ENCODE data around the gene FOXO1.

FOXO1 gene

DNA sequence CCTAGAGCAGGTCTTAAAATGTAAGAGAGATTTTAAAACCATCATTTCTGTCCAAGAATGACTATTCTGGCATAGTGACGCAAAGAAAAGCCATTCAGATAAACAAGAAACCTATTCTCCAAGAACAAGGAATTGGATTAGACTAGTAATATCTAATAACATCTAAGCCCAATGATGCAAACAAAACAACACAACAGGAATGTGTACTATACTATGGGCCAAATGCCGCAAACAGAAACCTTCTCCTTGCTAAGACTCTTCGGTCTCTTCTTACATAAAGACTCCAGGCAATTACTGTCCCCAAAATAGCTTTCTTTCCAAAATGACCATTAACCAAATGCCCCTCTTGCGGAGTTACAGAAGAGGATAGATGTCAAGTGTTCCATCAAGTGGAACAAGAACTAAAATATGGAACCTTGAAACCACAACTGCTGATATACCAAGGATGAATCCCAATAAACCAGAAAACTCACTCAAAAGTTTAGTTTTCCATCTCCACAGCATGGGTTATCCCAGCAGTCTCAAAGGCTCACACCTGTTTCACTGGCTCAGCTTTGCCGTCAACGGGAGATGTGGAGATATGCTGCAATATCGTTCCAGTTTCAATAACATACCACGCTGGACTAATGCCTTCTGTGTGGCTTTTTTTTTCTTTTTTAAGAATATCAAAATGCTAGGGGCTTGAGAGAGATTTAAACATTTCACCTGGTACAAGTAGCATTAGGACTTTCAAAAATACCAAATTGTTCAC lies 76.2 kb downstream of the FOXO1 start:
- peaks cover 54% of the 10 kb centered on the region for H3K4me1 ChIP-seq (ENCODE audit: control insufficient read depth, insufficient read depth, low read length)
- no peaks in the 10 kb centered on the region for H3K9me3 ChIP-seq (ENCODE audit: control insufficient read depth, insufficient read depth, low read depth, low read length)
- no peak overlapping the region for H3K4me3 ChIP-seq (ENCODE audit: low read depth, low read length)
- H3K27ac ChIP-seq (ENCODE audit: low read depth, low read length) = no peak overlapping the region
- H3K36me3 ChIP-seq (ENCODE audit: control insufficient read depth, insufficient read depth, low read length) = no peaks in the 10 kb centered on the region
- no peaks in the 10 kb centered on the region for H3K27me3 ChIP-seq (ENCODE audit: control insufficient read depth, insufficient read depth, low read length)
- no peak overlapping the region for H3K9ac ChIP-seq (ENCODE audit: low read length)

DNA sequence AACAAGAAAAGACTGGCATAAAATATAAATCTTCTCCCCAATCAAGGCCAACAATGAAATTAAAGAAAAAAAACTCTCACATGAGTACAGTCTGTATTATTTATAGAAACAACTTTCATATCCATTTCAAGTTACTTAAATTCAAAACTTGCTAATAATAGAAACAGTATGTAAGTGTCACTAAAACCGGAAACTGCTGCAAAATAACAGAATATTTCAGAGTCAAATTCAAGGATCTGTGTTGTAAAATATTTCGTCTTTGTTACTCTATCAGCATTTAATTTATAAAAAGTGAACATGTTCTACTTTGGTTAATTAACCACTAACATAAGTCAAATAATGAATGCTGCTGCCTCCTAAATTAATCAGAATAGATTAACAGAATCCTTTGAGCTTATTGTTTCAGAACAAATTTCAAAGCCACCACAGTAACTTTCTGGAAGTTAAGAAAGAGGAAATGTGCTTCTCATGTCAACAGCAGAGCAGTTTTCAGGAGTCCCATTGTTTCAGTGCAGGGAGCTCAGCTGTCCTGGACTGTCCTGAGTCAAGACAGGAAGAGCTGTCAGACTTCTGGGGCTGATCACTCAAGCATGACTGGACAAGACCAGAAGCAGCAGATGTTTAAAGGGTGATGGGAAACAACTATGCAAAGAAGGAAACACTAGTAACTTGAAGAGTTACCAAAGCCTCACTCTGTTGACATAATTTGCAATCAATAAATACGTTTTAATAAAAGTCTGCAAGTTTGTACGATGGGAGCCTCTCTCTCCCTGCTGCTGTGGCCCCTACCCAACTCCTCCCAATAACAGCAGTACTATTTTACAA lies 76.9 kb downstream of the FOXO1 start:
- Histone ChIP-seq H3K36me3 (ENCODE audit: control insufficient read depth, insufficient read depth, low read length) (no peaks in the 10 kb centered on the region), H3K9me3 (ENCODE audit: control insufficient read depth, insufficient read depth, low read depth, low read length) (no peaks in the 10 kb centered on the region; the same call in 1 of the 2 replicates), H3K9ac (ENCODE audit: low read length) (no peak overlapping the region), H3K27me3 (ENCODE audit: control insufficient read depth, insufficient read depth, low read length) (no peaks in the 10 kb centered on the region), H3K4me1 (ENCODE audit: control insufficient read depth, insufficient read depth, low read length) (peaks cover 55% of the 10 kb centered on the region), H3K4me3 (ENCODE audit: low read depth, low read length) (no peak overlapping the region), H3K27ac (ENCODE audit: low read depth, low read length) (no peak overlapping the region)

DNA sequence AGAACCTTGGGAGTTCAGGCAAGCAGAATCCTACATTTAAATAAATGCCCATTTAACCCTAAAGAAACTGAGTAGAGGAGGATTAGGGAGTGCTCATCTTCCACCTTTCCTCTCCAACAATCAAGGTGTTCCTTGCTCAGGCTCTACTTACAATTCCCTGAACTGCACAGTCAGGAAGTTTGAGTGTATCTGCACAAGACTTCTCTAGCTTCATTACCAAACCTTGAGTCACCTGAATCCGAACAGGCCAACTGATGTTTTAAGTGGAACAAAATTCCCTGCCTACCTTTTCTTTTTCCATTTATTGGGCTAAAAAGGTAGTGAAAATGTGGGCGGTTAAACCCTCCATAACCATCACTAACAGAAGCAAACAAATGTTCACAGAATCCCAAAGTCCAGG lies 78.3 kb downstream of the FOXO1 start:
- no peak overlapping the region for H3K4me3 ChIP-seq (ENCODE audit: low read depth, low read length)
- no peaks in the 10 kb centered on the region for H3K27me3 ChIP-seq (ENCODE audit: control insufficient read depth, insufficient read depth, low read length)
- peaks cover 9% of the 10 kb centered on the region for H3K9me3 ChIP-seq (ENCODE audit: control insufficient read depth, insufficient read depth, low read depth, low read length)
- no peak overlapping the region for H3K27ac ChIP-seq (ENCODE audit: low read depth, low read length)
- H3K9ac ChIP-seq (ENCODE audit: low read length) = no peak overlapping the region
- no peaks in the 10 kb centered on the region for H3K36me3 ChIP-seq (ENCODE audit: control insufficient read depth, insufficient read depth, low read length)
- peaks cover 50% of the 10 kb centered on the region for H3K4me1 ChIP-seq (ENCODE audit: control insufficient read depth, insufficient read depth, low read length)

DNA sequence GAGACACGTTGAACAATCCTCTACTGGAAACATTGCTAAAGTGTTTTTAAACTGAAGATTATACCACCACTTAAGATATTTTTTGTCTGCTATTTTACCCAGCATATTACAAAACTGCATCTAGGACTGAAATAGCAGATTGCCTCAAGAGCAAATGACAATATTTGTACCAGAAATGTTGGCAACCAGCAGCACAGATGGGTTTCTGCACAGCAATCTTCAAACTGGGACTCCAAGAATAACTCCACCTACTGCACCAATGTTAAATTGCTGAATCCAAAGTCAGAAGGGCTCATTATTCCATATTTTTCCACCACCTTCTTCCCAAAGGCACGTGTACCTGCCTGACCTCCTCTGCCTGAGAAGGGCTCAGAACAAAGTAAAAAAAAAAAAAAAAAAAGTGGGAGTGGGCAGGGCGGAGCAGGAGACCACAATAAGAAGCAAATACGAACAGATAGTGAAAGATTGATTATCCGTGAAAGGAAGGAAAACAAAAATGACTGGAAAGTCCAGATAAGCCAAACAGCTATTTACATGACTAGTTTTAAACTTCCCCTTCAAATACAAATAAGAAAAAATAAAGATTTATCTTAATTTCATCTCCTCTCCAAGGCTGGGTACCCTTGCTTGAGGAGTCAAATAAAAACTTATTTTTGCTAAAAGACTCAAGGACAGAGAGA lies 79.4 kb downstream of the FOXO1 start:
- no peaks in the 10 kb centered on the region for H3K36me3 ChIP-seq (ENCODE audit: control insufficient read depth, insufficient read depth, low read length)
- H3K27me3 ChIP-seq (ENCODE audit: control insufficient read depth, insufficient read depth, low read length) = no peaks in the 10 kb centered on the region
- H3K27ac ChIP-seq (ENCODE audit: low read depth, low read length) = no peak overlapping the region
- H3K4me1 ChIP-seq (ENCODE audit: control insufficient read depth, insufficient read depth, low read length) = peaks cover 50% of the 10 kb centered on the region
- no peak overlapping the region for H3K4me3 ChIP-seq (ENCODE audit: low read depth, low read length)
- H3K9me3 ChIP-seq (ENCODE audit: control insufficient read depth, insufficient read depth, low read depth, low read length) = peaks cover 14% of the 10 kb centered on the region
- no peak overlapping the region for H3K9ac ChIP-seq (ENCODE audit: low read length)

DNA sequence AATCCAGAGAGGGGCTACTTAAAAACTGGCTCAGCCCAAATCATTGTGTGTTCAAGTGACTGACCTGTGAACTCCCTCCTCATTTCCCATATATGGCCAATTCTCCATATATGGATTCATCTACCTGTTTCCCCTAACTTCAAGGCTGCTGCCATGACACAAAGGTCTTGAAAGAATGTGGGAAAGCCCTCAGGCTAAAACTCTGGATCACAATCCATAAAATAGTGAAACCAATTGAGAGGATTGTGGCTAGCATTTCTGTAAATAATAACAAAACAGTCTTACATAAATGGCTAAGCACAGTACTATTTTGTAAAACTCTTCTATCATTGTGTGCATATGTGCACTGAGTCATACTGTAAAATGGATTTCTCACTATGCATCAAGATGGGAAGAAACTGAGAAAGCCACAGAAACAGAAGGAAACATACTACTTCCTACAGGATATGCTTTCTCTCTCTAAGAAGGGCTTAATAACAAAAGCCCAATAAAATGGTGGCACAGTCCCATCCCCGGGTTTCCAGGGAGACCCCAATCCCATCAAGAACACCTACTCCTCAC lies 80.5 kb downstream of the FOXO1 start:
- peaks cover 14% of the 10 kb centered on the region for H3K9me3 ChIP-seq (ENCODE audit: control insufficient read depth, insufficient read depth, low read depth, low read length)
- H3K27me3 ChIP-seq (ENCODE audit: control insufficient read depth, insufficient read depth, low read length) = no peaks in the 10 kb centered on the region
- peaks cover 47% of the 10 kb centered on the region for H3K4me1 ChIP-seq (ENCODE audit: control insufficient read depth, insufficient read depth, low read length)
- no peak overlapping the region for H3K9ac ChIP-seq (ENCODE audit: low read length)
- no peaks in the 10 kb centered on the region for H3K36me3 ChIP-seq (ENCODE audit: control insufficient read depth, insufficient read depth, low read length)
- H3K4me3 ChIP-seq (ENCODE audit: low read depth, low read length) = no peak overlapping the region
- peak overlapping the region; percentile 49; the same call in 1 of the 2 replicates for H3K27ac ChIP-seq (ENCODE audit: low read depth, low read length)

DNA sequence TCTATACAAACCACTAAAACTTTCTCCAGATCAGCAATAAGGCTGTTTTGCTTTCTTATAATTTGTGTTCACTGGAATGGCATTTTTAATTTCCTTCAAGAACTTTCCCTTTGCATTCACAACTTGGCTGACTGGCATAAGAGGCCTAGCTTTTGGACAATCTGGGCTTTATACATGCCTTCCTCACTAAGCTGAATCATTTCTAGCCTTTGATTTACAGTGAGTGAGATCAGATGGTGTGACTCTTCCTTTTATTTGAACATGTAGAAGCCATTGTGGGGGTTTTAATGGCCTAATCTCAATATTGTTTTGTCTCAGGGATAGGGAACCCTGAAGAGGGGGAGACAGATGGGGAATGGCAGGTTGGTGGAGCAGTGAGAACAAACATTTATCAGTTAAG lies 82.7 kb downstream of the FOXO1 start:
- Histone ChIP-seq H3K27ac (ENCODE audit: low read depth, low read length) (no peak overlapping the region), H3K4me3 (ENCODE audit: low read depth, low read length) (no peak overlapping the region), H3K36me3 (ENCODE audit: control insufficient read depth, insufficient read depth, low read length) (no peaks in the 10 kb centered on the region), H3K4me1 (ENCODE audit: control insufficient read depth, insufficient read depth, low read length) (peaks cover 43% of the 10 kb centered on the region), H3K9ac (ENCODE audit: low read length) (no peak overlapping the region), H3K9me3 (ENCODE audit: control insufficient read depth, insufficient read depth, low read depth, low read length) (peaks cover 14% of the 10 kb centered on the region), H3K27me3 (ENCODE audit: control insufficient read depth, insufficient read depth, low read length) (no peaks in the 10 kb centered on the region)

DNA sequence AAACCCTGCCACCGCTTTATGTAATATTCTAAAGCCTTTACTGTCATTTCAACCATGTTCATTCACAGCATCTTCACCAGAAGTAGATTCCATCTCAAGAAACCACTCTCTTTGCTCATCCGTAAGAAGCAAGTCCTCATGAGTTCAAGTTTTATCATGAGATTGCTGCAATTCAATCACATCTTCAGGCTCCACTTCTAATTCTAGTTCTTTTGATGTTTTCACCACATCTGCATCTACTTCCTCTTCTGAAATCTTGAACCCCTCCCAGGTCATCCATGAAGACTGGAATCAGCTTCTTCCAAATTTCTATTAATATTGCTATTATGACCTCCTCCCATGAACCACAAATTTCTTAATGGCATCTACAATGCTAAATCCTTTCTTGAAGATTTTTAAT lies 83.9 kb downstream of the FOXO1 start:
- H3K36me3 ChIP-seq (ENCODE audit: control insufficient read depth, insufficient read depth, low read length) = no peaks in the 10 kb centered on the region
- H3K9ac ChIP-seq (ENCODE audit: low read length) = no peak overlapping the region
- H3K27ac ChIP-seq (ENCODE audit: low read depth, low read length) = no peak overlapping the region
- H3K9me3 ChIP-seq (ENCODE audit: control insufficient read depth, insufficient read depth, low read depth, low read length) = peaks cover 14% of the 10 kb centered on the region
- H3K4me1 ChIP-seq (ENCODE audit: control insufficient read depth, insufficient read depth, low read length) = peaks cover 40% of the 10 kb centered on the region
- no peak overlapping the region for H3K4me3 ChIP-seq (ENCODE audit: low read depth, low read length)
- H3K27me3 ChIP-seq (ENCODE audit: control insufficient read depth, insufficient read depth, low read length) = no peaks in the 10 kb centered on the region

DNA sequence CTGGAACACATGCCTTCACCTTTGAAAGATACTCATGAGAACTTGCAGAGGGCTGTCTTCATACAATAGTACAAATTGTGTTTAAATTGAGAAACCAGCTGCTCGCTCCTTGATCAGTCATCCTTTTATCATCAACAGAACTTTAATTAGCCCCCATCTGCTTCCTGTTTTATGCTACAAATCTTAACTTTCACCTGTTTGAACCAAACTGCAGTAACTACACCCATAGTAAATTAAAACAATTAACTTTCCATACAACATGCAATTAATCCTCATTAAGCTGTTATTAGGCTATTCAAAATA lies 85.2 kb downstream of the FOXO1 start:
- Histone ChIP-seq H3K36me3 (ENCODE audit: control insufficient read depth, insufficient read depth, low read length) (no peaks in the 10 kb centered on the region), H3K4me3 (ENCODE audit: low read depth, low read length) (no peak overlapping the region), H3K27me3 (ENCODE audit: control insufficient read depth, insufficient read depth, low read length) (no peaks in the 10 kb centered on the region), H3K27ac (ENCODE audit: low read depth, low read length) (no peak overlapping the region), H3K4me1 (ENCODE audit: control insufficient read depth, insufficient read depth, low read length) (peaks cover 36% of the 10 kb centered on the region), H3K9ac (ENCODE audit: low read length) (no peak overlapping the region), H3K9me3 (ENCODE audit: control insufficient read depth, insufficient read depth, low read depth, low read length) (peaks cover 14% of the 10 kb centered on the region)

DNA sequence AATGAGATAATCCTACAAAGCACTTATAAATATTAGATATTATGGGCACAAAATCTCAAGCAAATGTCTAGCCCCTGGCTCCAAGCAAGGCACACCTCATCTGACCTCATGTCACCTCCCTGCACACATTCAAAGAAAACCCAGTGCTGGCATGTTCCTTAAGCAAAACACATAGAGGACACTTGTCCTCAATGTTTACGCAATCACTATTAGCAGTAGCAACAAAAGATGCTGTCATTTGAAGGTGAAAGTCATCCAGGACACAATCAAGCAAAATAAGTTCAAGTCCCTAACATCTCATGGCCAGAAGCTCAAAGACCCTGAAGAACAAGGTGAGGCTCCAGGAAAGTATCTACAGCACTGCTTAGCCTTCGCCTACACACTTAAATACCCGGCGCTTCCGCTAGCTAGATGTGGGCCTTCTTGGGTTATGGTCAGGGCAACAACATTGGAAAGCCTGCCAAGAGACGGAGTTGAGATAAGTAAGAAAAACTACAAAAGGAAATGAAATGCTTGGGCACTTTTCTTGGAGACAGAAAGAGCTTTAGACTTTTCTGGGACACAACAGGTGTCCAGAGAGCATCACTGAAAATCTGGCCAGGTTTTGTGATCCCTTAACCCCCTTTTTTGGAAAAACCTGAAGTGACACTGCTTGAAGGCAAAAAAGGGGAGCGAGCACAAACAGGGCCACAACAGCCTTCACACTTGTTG lies 85.7 kb downstream of the FOXO1 start:
- H3K9me3 ChIP-seq (ENCODE audit: control insufficient read depth, insufficient read depth, low read depth, low read length) = peaks cover 14% of the 10 kb centered on the region
- no peaks in the 10 kb centered on the region for H3K36me3 ChIP-seq (ENCODE audit: control insufficient read depth, insufficient read depth, low read length)
- H3K4me3 ChIP-seq (ENCODE audit: low read depth, low read length) = no peak overlapping the region
- no peak overlapping the region for H3K9ac ChIP-seq (ENCODE audit: low read length)
- H3K4me1 ChIP-seq (ENCODE audit: control insufficient read depth, insufficient read depth, low read length) = peaks cover 32% of the 10 kb centered on the region
- no peak overlapping the region for H3K27ac ChIP-seq (ENCODE audit: low read depth, low read length)
- H3K27me3 ChIP-seq (ENCODE audit: control insufficient read depth, insufficient read depth, low read length) = no peaks in the 10 kb centered on the region

DNA sequence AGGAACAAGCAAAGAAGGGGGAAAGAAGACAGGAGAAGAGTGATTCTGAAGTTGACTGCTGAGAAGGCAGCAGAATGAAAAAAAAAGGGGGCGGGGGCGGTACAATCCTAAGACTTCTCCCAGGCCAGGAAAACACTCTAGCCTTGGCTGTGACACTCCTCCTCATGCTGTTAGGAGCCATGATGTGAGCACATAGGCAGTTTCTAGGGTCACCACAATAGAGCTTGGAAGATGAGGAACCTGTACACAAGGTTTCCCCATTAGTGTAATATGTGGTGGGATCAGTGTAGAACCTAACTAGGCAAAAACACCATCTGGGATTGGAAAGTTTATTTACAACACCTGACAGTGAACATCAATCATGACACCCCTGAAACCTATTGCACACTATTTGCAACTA lies 86.9 kb downstream of the FOXO1 start:
- H3K27me3 ChIP-seq (ENCODE audit: control insufficient read depth, insufficient read depth, low read length) = no peaks in the 10 kb centered on the region
- no peak overlapping the region for H3K27ac ChIP-seq (ENCODE audit: low read depth, low read length)
- no peaks in the 10 kb centered on the region for H3K36me3 ChIP-seq (ENCODE audit: control insufficient read depth, insufficient read depth, low read length)
- H3K4me1 ChIP-seq (ENCODE audit: control insufficient read depth, insufficient read depth, low read length) = peaks cover 25% of the 10 kb centered on the region
- H3K4me3 ChIP-seq (ENCODE audit: low read depth, low read length) = no peak overlapping the region
- peaks cover 14% of the 10 kb centered on the region for H3K9me3 ChIP-seq (ENCODE audit: control insufficient read depth, insufficient read depth, low read depth, low read length)
- no peak overlapping the region for H3K9ac ChIP-seq (ENCODE audit: low read length)

Data from HUES6 (cell line).